GM12878 (cell line): ENCODE measurements around the gene BUB3. TPM values are rescaled to one million over a fixed set of nuclear protein-coding genes. Genes with fewer than 3 reads are reported as not detected.

Source experiments
- CBFB ChIP-seq: IDR thresholded peaks from 2 replicates; pipeline ENCODE4 v1.6.1; 2016; ENCODE audit warnings: antibody characterized with exemption, low read depth
- EED ChIP-seq: sonication (generic); IDR thresholded peaks from 2 replicates; pipeline ENCODE4 v1.6.1; 2016; ENCODE audit warnings: antibody characterized with exemption, low read depth
- FOS ChIP-seq: IDR thresholded peaks from 3 replicates; pipeline ENCODE4 v1.6.1; 2011; ENCODE audit warnings: borderline replicate concordance; ENCODE audit not compliant: insufficient read length; ENCODE audit errors: extremely low read depth
- HDAC2 ChIP-seq: fragments of 200-600 bp; sonication (generic); IDR thresholded peaks from 2 replicates; pipeline ENCODE4 v1.6.1; 2017
- JUND ChIP-seq: IDR thresholded peaks from 2 replicates; pipeline ENCODE4 v1.6.1; 2012; ENCODE audit warnings: low read depth, mild to moderate bottlenecking, low read length, improper control_type of control experiment, moderate library complexity
- POU2F2 ChIP-seq: IDR thresholded peaks from 3 replicates; pipeline ENCODE4 v1.6.1; 2011; ENCODE audit warnings: low read depth, mild to moderate bottlenecking, low read length, borderline replicate concordance
- RCOR1 ChIP-seq: conservative IDR thresholded peaks from 2 replicates; pipeline ENCODE4 v1.6.1; 2012; ENCODE audit warnings: low read depth, low read length, improper control_type of control experiment
- RUNX3 ChIP-seq: IDR thresholded peaks from 2 replicates; pipeline ENCODE4 v1.6.1; 2012; ENCODE audit warnings: low read length, inconsistent platforms
- SP1 ChIP-seq: IDR thresholded peaks from one replicate; pipeline ENCODE4 v1.6.1; 2011; ENCODE audit warnings: low read depth, low read length
- STAT3 ChIP-seq: IDR thresholded peaks from 2 replicates; pipeline ENCODE4 v1.6.1; 2011; ENCODE audit warnings: low read depth, low read length, improper control_type of control experiment
- YY1 ChIP-seq: IDR thresholded peaks from 2 replicates; pipeline ENCODE4 v1.6.1; 2011; ENCODE audit warnings: low read depth, mild to moderate bottlenecking, low read length
- polyA plus RNA-seq, 11 experiments: library from polyadenylated mRNA; depleted of rRNA in 4 of 11; unstranded in 6 of 11; stranded (reverse) in 5 of 11; fragments of >200 nt; fragmentation: Nextera tagmentation in 4 of 11; fragmentation: Illumina TruSeq in 1 of 11; extraction: Ambion mirVana in 4 of 11; extraction: Trizol in 1 of 11; gene quantifications; 1 replicate in 1 of 11; 2 replicates in 10 of 11; pipeline versions ENCODE4 v1.2.1 to v1.2.3, GENCODE V29; 2011 to 2016; ENCODE audit warnings: inconsistent platforms in 2 of 11, missing spikeins in 2 of 11, low read depth in 1 of 11
- total RNA-seq, 4 experiments: library from RNA; depleted of rRNA in 3 of 4; stranded (reverse); fragments of >200 nt in 3 of 4; fragmentation: Illumina TruSeq in 1 of 4; extraction: Trizol in 1 of 4; gene quantifications; 2 replicates each; pipeline versions ENCODE4 v1.2.1 to v1.2.3, GENCODE V29; 2013 to 2021
- TF ChIP-seq, protein P1 (sequence below): fragments of 450-650 bp; IDR thresholded peaks from 2 replicates; pipeline ENCODE4 v1.6.1; 2017; ENCODE audit warnings: mild to moderate bottlenecking, low read depth, inconsistent platforms; ENCODE audit not compliant: poor library complexity, severe bottlenecking
- TF ChIP-seq, protein P2 (sequence below): IDR thresholded peaks from 2 replicates; pipeline ENCODE4 v1.6.1; 2012; ENCODE audit warnings: mild to moderate bottlenecking, low read depth, low read length
- TF ChIP-seq, protein P3 (sequence below), 3 experiments: IDR thresholded peaks in 2 of 3; conservative IDR thresholded peaks in 1 of 3; 2 replicates each; pipeline ENCODE4 v1.5.1; 2011; ENCODE audit warnings: low read depth in 3 of 3, low read length in 3 of 3, mild to moderate bottlenecking in 3 of 3, control low read depth in 2 of 3, moderate library complexity in 2 of 3, inconsistent platforms in 1 of 3, mixed read lengths in 1 of 3; ENCODE audit not compliant: control insufficient read depth in 2 of 3, insufficient read depth in 1 of 3; ENCODE audit errors: extremely low read depth in 1 of 3
- TF ChIP-seq, protein P4 (sequence below): IDR thresholded peaks from 2 replicates; pipeline ENCODE4 v1.6.1; 2011; ENCODE audit warnings: borderline replicate concordance, low read depth, mild to moderate bottlenecking, moderate library complexity, low read length; ENCODE audit not compliant: insufficient read depth, poor library complexity, severe bottlenecking
- TF ChIP-seq, protein P5 (sequence below): IDR thresholded peaks from 2 replicates; pipeline ENCODE4 v1.6.1; 2011; ENCODE audit warnings: low read depth, low read length, improper control_type of control experiment, borderline replicate concordance
- TF ChIP-seq, protein P6 (sequence below): fragments of 150-350 bp; IDR thresholded peaks from 2 replicates; pipeline ENCODE4 v1.6.1; 2014; ENCODE audit warnings: mild to moderate bottlenecking, low read depth, low read length

The BUB3 gene
- total and polyA plus RNA-seq, 10 of the 15 experiments (the other 5 are each of a cell fraction or from before 2014, with no cell fraction given), result 260 to 1,126 (median 441) TPM

DNA sequence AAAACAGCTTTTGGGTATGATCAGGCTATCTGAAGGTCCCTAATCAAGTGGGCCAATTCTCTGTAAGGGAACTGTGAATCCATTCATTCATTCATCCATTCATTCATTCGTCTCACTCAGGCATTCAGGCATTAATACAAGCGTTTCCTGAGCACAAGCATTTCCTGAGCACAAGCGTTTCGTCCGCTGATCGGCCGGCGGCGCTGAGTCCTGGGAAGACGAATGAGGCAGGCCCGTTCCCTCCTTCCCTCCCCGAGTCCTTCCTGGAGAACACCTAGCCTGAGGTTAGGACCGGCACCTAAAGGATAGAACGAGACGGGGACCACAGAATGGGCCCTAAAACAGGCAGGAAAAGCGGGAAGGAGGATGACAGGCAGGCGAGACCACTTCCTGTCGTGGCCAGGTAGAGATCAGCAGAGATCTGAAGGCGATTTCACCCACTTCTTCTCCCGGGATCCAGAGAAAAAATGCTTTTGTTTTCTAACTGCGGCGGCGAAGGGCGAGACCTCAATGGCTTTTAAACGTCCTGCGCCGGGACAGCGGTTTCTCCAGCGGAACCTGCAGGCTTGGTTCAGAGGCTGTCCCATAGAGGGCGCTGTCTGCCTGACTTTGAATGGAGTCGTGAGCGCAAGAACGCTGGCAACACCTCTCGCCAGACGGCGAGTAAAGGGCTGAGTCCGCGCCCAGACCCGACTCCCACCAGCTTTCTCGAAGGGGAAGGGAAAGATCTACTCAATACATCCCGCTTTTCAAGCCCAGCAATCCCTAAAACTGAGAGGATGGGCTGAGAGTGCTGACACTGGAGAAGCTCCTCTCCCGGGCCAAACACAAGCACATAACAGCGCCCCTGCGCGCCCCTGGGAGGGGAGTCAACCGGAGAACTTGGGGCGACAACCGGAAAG lies 21.4 kb upstream of the BUB3 start (continued):
- TF ChIP-seq, protein P1, sequence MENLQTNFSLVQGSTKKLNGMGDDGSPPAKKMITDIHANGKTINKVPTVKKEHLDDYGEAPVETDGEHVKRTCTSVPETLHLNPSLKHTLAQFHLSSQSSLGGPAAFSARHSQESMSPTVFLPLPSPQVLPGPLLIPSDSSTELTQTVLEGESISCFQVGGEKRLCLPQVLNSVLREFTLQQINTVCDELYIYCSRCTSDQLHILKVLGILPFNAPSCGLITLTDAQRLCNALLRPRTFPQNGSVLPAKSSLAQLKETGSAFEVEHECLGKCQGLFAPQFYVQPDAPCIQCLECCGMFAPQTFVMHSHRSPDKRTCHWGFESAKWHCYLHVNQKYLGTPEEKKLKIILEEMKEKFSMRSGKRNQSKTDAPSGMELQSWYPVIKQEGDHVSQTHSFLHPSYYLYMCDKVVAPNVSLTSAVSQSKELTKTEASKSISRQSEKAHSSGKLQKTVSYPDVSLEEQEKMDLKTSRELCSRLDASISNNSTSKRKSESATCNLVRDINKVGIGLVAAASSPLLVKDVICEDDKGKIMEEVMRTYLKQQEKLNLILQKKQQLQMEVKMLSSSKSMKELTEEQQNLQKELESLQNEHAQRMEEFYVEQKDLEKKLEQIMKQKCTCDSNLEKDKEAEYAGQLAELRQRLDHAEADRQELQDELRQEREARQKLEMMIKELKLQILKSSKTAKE, result no peak
- TF ChIP-seq HDAC2 (no peak), SP1 (no peak), JUND (no peak), POU2F2 (no peak), CBFB (no peak), YY1 (peak; percentile 72; the same call in 1 of the 2 replicates), STAT3 (no peak), RCOR1 (no peak), EED (peak; percentile 64), RUNX3 (peak; percentile 68), FOS (no peak)
- TF ChIP-seq, protein P2, sequence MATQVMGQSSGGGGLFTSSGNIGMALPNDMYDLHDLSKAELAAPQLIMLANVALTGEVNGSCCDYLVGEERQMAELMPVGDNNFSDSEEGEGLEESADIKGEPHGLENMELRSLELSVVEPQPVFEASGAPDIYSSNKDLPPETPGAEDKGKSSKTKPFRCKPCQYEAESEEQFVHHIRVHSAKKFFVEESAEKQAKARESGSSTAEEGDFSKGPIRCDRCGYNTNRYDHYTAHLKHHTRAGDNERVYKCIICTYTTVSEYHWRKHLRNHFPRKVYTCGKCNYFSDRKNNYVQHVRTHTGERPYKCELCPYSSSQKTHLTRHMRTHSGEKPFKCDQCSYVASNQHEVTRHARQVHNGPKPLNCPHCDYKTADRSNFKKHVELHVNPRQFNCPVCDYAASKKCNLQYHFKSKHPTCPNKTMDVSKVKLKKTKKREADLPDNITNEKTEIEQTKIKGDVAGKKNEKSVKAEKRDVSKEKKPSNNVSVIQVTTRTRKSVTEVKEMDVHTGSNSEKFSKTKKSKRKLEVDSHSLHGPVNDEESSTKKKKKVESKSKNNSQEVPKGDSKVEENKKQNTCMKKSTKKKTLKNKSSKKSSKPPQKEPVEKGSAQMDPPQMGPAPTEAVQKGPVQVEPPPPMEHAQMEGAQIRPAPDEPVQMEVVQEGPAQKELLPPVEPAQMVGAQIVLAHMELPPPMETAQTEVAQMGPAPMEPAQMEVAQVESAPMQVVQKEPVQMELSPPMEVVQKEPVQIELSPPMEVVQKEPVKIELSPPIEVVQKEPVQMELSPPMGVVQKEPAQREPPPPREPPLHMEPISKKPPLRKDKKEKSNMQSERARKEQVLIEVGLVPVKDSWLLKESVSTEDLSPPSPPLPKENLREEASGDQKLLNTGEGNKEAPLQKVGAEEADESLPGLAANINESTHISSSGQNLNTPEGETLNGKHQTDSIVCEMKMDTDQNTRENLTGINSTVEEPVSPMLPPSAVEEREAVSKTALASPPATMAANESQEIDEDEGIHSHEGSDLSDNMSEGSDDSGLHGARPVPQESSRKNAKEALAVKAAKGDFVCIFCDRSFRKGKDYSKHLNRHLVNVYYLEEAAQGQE, result no peak
- TF ChIP-seq, protein P3, sequence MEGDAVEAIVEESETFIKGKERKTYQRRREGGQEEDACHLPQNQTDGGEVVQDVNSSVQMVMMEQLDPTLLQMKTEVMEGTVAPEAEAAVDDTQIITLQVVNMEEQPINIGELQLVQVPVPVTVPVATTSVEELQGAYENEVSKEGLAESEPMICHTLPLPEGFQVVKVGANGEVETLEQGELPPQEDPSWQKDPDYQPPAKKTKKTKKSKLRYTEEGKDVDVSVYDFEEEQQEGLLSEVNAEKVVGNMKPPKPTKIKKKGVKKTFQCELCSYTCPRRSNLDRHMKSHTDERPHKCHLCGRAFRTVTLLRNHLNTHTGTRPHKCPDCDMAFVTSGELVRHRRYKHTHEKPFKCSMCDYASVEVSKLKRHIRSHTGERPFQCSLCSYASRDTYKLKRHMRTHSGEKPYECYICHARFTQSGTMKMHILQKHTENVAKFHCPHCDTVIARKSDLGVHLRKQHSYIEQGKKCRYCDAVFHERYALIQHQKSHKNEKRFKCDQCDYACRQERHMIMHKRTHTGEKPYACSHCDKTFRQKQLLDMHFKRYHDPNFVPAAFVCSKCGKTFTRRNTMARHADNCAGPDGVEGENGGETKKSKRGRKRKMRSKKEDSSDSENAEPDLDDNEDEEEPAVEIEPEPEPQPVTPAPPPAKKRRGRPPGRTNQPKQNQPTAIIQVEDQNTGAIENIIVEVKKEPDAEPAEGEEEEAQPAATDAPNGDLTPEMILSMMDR (IDR thresholded peaks at IDR 0.05 in 2 of 3, conservative IDR thresholded peaks at IDR 0.05 in 1 of 3; ENCODE audit: control insufficient read depth in 2 of 3, extremely low read depth in 1 of 3, insufficient read depth in 1 of 3, low read depth in 3 of 3, low read length in 3 of 3), result peak; percentile 90 to 97 (median 94); a peak in 5 of 6 replicates
- TF ChIP-seq, protein P4, sequence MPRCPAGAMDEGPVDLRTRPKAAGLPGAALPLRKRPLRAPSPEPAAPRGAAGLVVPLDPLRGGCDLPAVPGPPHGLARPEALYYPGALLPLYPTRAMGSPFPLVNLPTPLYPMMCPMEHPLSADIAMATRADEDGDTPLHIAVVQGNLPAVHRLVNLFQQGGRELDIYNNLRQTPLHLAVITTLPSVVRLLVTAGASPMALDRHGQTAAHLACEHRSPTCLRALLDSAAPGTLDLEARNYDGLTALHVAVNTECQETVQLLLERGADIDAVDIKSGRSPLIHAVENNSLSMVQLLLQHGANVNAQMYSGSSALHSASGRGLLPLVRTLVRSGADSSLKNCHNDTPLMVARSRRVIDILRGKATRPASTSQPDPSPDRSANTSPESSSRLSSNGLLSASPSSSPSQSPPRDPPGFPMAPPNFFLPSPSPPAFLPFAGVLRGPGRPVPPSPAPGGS, result no peak
- TF ChIP-seq, protein P5, sequence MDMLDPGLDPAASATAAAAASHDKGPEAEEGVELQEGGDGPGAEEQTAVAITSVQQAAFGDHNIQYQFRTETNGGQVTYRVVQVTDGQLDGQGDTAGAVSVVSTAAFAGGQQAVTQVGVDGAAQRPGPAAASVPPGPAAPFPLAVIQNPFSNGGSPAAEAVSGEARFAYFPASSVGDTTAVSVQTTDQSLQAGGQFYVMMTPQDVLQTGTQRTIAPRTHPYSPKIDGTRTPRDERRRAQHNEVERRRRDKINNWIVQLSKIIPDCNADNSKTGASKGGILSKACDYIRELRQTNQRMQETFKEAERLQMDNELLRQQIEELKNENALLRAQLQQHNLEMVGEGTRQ, result no peak
- TF ChIP-seq, protein P6, sequence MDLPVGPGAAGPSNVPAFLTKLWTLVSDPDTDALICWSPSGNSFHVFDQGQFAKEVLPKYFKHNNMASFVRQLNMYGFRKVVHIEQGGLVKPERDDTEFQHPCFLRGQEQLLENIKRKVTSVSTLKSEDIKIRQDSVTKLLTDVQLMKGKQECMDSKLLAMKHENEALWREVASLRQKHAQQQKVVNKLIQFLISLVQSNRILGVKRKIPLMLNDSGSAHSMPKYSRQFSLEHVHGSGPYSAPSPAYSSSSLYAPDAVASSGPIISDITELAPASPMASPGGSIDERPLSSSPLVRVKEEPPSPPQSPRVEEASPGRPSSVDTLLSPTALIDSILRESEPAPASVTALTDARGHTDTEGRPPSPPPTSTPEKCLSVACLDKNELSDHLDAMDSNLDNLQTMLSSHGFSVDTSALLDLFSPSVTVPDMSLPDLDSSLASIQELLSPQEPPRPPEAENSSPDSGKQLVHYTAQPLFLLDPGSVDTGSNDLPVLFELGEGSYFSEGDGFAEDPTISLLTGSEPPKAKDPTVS, result 0 out of 2 replicates have a peak, but pooled peaks have one; percentile 20
